ENCODE measurements around the gene ARFGAP3.

- TF ChIP-seq ZNF331 (CRISPR knock-in tag; IDR thresholded peaks at IDR 0.05; ENCODE audit: low read depth), result no peak
- TF ChIP-seq, protein P1, sequence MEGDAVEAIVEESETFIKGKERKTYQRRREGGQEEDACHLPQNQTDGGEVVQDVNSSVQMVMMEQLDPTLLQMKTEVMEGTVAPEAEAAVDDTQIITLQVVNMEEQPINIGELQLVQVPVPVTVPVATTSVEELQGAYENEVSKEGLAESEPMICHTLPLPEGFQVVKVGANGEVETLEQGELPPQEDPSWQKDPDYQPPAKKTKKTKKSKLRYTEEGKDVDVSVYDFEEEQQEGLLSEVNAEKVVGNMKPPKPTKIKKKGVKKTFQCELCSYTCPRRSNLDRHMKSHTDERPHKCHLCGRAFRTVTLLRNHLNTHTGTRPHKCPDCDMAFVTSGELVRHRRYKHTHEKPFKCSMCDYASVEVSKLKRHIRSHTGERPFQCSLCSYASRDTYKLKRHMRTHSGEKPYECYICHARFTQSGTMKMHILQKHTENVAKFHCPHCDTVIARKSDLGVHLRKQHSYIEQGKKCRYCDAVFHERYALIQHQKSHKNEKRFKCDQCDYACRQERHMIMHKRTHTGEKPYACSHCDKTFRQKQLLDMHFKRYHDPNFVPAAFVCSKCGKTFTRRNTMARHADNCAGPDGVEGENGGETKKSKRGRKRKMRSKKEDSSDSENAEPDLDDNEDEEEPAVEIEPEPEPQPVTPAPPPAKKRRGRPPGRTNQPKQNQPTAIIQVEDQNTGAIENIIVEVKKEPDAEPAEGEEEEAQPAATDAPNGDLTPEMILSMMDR (conservative IDR thresholded peaks at IDR 0.05; ENCODE audit: low read depth in 2 of 2), result no peak
- TF ChIP-seq POLR2AphosphoS5 (IDR thresholded peaks at IDR 0.05; ENCODE audit: low read depth), result no peak
- TF ChIP-seq CREB1 (CRISPR knock-in tag; IDR thresholded peaks at IDR 0.05; ENCODE audit: low read depth), result no peak
- TF ChIP-seq REST (IDR thresholded peaks at IDR 0.05; ENCODE audit: unreplicated experiment), result no peak
- TF ChIP-seq NANOG (IDR thresholded peaks at IDR 0.05; ENCODE audit: borderline replicate concordance), result no peak
These were observed 20.7 kb upstream of the ARFGAP3 start for GRCh38 chr22:42877597-42878340.

All from GM23338 (cell line).